Spleen (tissue), 11 donors: ENCODE data around the gene DLST. TPM values are rescaled to one million over a fixed set of nuclear protein-coding genes. Genes with fewer than 3 reads are reported as not detected.
A peak's percentile ranks its signal among the peaks of the same experiment; 100 is the strongest.

ENCODE experiments used
- DNase-seq: peaks from one replicate; pipeline ENCODE4 v3.0.0-alpha.2; 2020
- H3K27ac ChIP-seq, 8 donors: fragments of 200-600 bp; sonication (generic) in 7 of 8; 1 replicate in 4 of 8; 2 replicates in 4 of 8; pipeline versions ENCODE4 v1.5.0 to v1.8.0; 2016 to 2021; ENCODE audit warnings: inconsistent platforms in 4 of 8, mild to moderate bottlenecking in 4 of 8, moderate library complexity in 1 of 8
- H3K27me3 ChIP-seq, 7 donors: fragments of 200-600 bp; sonication (generic) in 6 of 7; replicated peaks in 1 of 7; 1 replicate in 4 of 7; 2 replicates in 3 of 7; pipeline versions ENCODE4 v1.5.0 to v1.8.0; 2016 to 2021; ENCODE audit warnings: inconsistent platforms in 3 of 7, mild to moderate bottlenecking in 1 of 7
- H3K36me3 ChIP-seq, 6 donors: fragments of 200-600 bp; sonication (generic) in 5 of 6; 1 replicate in 4 of 6; 2 replicates in 2 of 6; pipeline versions ENCODE4 v1.5.0 to v1.8.0; 2016 to 2021; ENCODE audit warnings: inconsistent platforms in 2 of 6
- H3K4me1 ChIP-seq, 6 donors: fragments of 200-600 bp; sonication (generic) in 5 of 6; 1 replicate in 3 of 6; 2 replicates in 3 of 6; pipeline versions ENCODE4 v1.5.0 to v1.8.0; 2016 to 2021; ENCODE audit warnings: inconsistent platforms in 3 of 6
- H3K4me3 ChIP-seq, 8 donors: fragments of 200-600 bp; sonication (generic) in 7 of 8; 1 replicate in 4 of 8; 2 replicates in 4 of 8; pipeline versions ENCODE4 v1.5.0 to v1.8.0; 2016 to 2021; ENCODE audit warnings: inconsistent platforms in 4 of 8, mild to moderate bottlenecking in 4 of 8, moderate library complexity in 2 of 8
- H3K9me3 ChIP-seq, 8 donors: fragments of 200-600 bp; sonication (generic) in 7 of 8; 1 replicate in 4 of 8; 2 replicates in 4 of 8; pipeline versions ENCODE4 v1.5.0 to v1.8.0; 2016 to 2021; ENCODE audit warnings: inconsistent platforms in 4 of 8
- CTCF ChIP-seq, 11 experiments: fragments of 200-600 bp in 7 of 11; fragments of 450-650 bp in 4 of 11; sonication (generic) in 4 of 11; IDR thresholded peaks in 8 of 11; conservative IDR thresholded peaks in 3 of 11; 1 replicate in 7 of 11; 2 replicates in 4 of 11; pipeline versions ENCODE4 v1.4.0 to v1.8.0; 2016 to 2021; ENCODE audit warnings: antibody characterized with exemption in 11 of 11, inconsistent platforms in 4 of 11, mild to moderate bottlenecking in 1 of 11
- POLR2A ChIP-seq, 3 donors: fragments of 450-650 bp; IDR thresholded peaks; one replicate each; pipeline ENCODE4 v1.5.1; 2017; ENCODE audit warnings: antibody characterized with exemption in 3 of 3, mild to moderate bottlenecking in 1 of 3
- POLR2AphosphoS5 ChIP-seq, 3 donors: sonication (generic); formaldehyde crosslinking; IDR thresholded peaks; one replicate each; pipeline ENCODE4 v1.5.1; 2017; ENCODE audit warnings: antibody characterized with exemption in 3 of 3
- WGBS, 5 donors: extraction: QIAGEN DNeasy Blood & Tissue Kit in 3 of 5; methylation state at CpG; one replicate each; pipeline versions ENCODE4 v1.1.5 to v1.1.7; 2013 to 2018; 5-methylcytosine and 5-hydroxymethylcytosine counted together
- intact Hi-C: fragments of 100-400 bp; cut with DNase I; formaldehyde crosslinking; loops from one replicate; pipeline ENCODE4 v1.15.0; 2023; ENCODE audit warnings: low total_unique reads
- polyA plus RNA-seq, 3 donors: library from polyadenylated mRNA; stranded (reverse); fragments of 200-250 nt; gene quantifications; one replicate each; pipeline ENCODE4 v1.2.1, GENCODE V29; 2013
- total RNA-seq, 7 donors: library from RNA; depleted of rRNA in 3 of 7; stranded (reverse); fragments of >200 nt in 3 of 7; fragmentation: NEBNext Ultra II Directional in 4 of 7; extraction: Animal tissue kit (Norgen Biotek cat#: 25700) in 4 of 7; gene quantifications; one replicate each; pipeline versions ENCODE4 v1.1.0 to v1.2.1, GENCODE V29; 2016 to 2021
- donor health status: healthy with polysubstance abuse.
- donor health status: DM: no; HTN: no; CAD: no; lungs with moderate emphysema.
- donor health status: DM: no; HTN: no; CAD: no.
- donor health status: Bipolar disorder and iron deficiency.
- donor health status: healthy.
- donor health status: DM: no; HTN: no; CAD: no.
- donor health status: DM: yes; HTN: yes; CAD: no.

DLST gene
- total and polyA plus RNA-seq, 10 donors = 33.1 to 80.0 (median 74.7) TPM

- TF ChIP-seq CTCF (IDR thresholded peaks at IDR 0.05 in 8 of 11, conservative IDR thresholded peaks at IDR 0.05 in 3 of 11) (no peak), POLR2AphosphoS5 (IDR thresholded peaks at IDR 0.05) (no peak), POLR2A (IDR thresholded peaks at IDR 0.05) (no peak)
- no peaks in the 10 kb centered on the region for H3K27me3 ChIP-seq
- DNase-seq = no peak
- no peak overlapping the region for H3K27ac ChIP-seq
- H3K36me3 ChIP-seq = no peaks in the 10 kb centered on the region
- peaks cover 0 to 24% (median 10%) of the 10 kb centered on the region in 6 donors for H3K4me1 ChIP-seq
- no peak overlapping the region for H3K4me3 ChIP-seq
- intact Hi-C loops = loop anchor here (5.0 to 10.0 kb wide), 2 partner anchors 46 to 223 kb away; no protein-coding TSS in a partner anchor
- H3K9me3 ChIP-seq = no peaks in the 10 kb centered on the region
- 74 to 85% (median 81%) methylated on average over 3 of the region's 3 CpGs for WGBS, 5 donors
Measured at GRCh38 chr14:74861734-74862090, 20.0 kb upstream of the DLST start.

- no peak overlapping the region for H3K4me3 ChIP-seq
- DNase-seq = peak; percentile 77
- peak in 1 of 3 donors; percentile 35 for TF ChIP-seq POLR2AphosphoS5 (IDR thresholded peaks at IDR 0.05)
- no peak for TF ChIP-seq POLR2A (IDR thresholded peaks at IDR 0.05)
- TF ChIP-seq CTCF (IDR thresholded peaks at IDR 0.05 in 8 of 11, conservative IDR thresholded peaks at IDR 0.05 in 3 of 11) = no peak
- no peak overlapping the region for H3K27ac ChIP-seq
- 31 to 68% (median 48%) methylated on average over 2 to 9 of the region's 9 CpGs for WGBS, 5 donors
- H3K36me3 ChIP-seq = no peaks in the 10 kb centered on the region
- no peaks in the 10 kb centered on the region for H3K27me3 ChIP-seq
- H3K4me1 ChIP-seq = peaks cover 0 to 40% (median 12%) of the 10 kb centered on the region in 6 donors
- H3K9me3 ChIP-seq = no peaks in the 10 kb centered on the region
- intact Hi-C loops = loop anchor here (5.0 to 10.0 kb wide), 2 partner anchors 44 to 222 kb away; no protein-coding TSS in a partner anchor
Measured at GRCh38 chr14:74863274-74863673, 18.4 kb upstream of the DLST start.

- intact Hi-C loops = loop anchor here (5.0 to 10.0 kb wide), 2 partner anchors 43 to 221 kb away; no protein-coding TSS in a partner anchor
- TF ChIP-seq POLR2AphosphoS5 (IDR thresholded peaks at IDR 0.05) (no peak), POLR2A (IDR thresholded peaks at IDR 0.05) (no peak), CTCF (IDR thresholded peaks at IDR 0.05 in 8 of 11, conservative IDR thresholded peaks at IDR 0.05 in 3 of 11) (no peak)
- H3K4me3 ChIP-seq = no peak overlapping the region
- no peak for DNase-seq
- H3K9me3 ChIP-seq = no peaks in the 10 kb centered on the region
- H3K27me3 ChIP-seq = no peaks in the 10 kb centered on the region
- H3K4me1 ChIP-seq = peaks cover 0 to 42% (median 12%) of the 10 kb centered on the region in 6 donors
- no peak overlapping the region for H3K27ac ChIP-seq
- H3K36me3 ChIP-seq = no peaks in the 10 kb centered on the region
- 80 to 89% (median 83%) methylated on average over 9 of the region's 9 CpGs for WGBS, 5 donors
Measured at GRCh38 chr14:74864198-74864597, 17.5 kb upstream of the DLST start.

GRCh38 chr14:74865156-74865555 lies 16.6 kb upstream of the DLST start:
- Histone ChIP-seq H3K27me3 (no peaks in the 10 kb centered on the region), H3K4me3 (no peak overlapping the region), H3K36me3 (no peaks in the 10 kb centered on the region), H3K27ac (no peak overlapping the region), H3K4me1 (peaks cover 0 to 42% (median 12%) of the 10 kb centered on the region in 6 donors), H3K9me3 (no peaks in the 10 kb centered on the region)
- intact Hi-C loops = loop anchor here (10.0 kb wide), 1 partner anchor 220 kb away; no protein-coding TSS in a partner anchor
- WGBS, 5 donors = 90 to 96% (median 94%) methylated on average over 5 of the region's 5 CpGs
- TF ChIP-seq POLR2A (IDR thresholded peaks at IDR 0.05) (no peak), CTCF (IDR thresholded peaks at IDR 0.05 in 8 of 11, conservative IDR thresholded peaks at IDR 0.05 in 3 of 11) (no peak), POLR2AphosphoS5 (IDR thresholded peaks at IDR 0.05) (no peak)
- DNase-seq = no peak
